Naive thymus-derived CD4-positive, alpha-beta T cell (primary cell): ENCODE measurements around the gene ERICH2. TPM values are rescaled to one million over a fixed set of nuclear protein-coding genes. Genes with fewer than 3 reads are reported as not detected.
"Not testable (repeated sequence)": the region's sequence is repeated elsewhere in the genome, so short reads cannot be mapped to it uniquely, and the experiment has no call there.

Experiments
- ATAC-seq: fragments of 150-1000 bp; cut with Tn5 transposase; 2 replicates; pipeline ENCODE4 v1.10.0; 2021; ENCODE audit warnings: mild to moderate bottlenecking, moderate library complexity
- CTCF ChIA-PET: fragments of 350-600 bp; sonication (Branson Sonifier 250); formaldehyde crosslinking; loops from one replicate; lab custom pipeline; 2021; ENCODE audit warnings: antibody characterized with exemption; lab: Charles Lee
- POLR2A ChIA-PET: fragments of 350-600 bp; sonication (Branson Sonifier 250); formaldehyde crosslinking; loops from one replicate; lab custom pipeline; 2021; ENCODE audit warnings: antibody characterized with exemption, inconsistent platforms; lab: Charles Lee
- DNase-seq, 9 donors: peaks; one replicate each; pipeline versions ENCODE4 v3.0.0 to v3.0.0-alpha.2; 2020 to 2022; ENCODE audit warnings: mixed read lengths in 1 of 9
- H3K27ac ChIP-seq: one replicate; pipeline ENCODE4 v1.7.0; 2013; ENCODE audit warnings: mild to moderate bottlenecking, low read depth, low read length, moderate library complexity
- H3K27me3 ChIP-seq, 2 donors: one replicate each; pipeline ENCODE4 v1.7.0; 2013; ENCODE audit warnings: low read length in 2 of 2, mild to moderate bottlenecking in 2 of 2, moderate library complexity in 2 of 2; ENCODE audit not compliant: control insufficient read depth in 2 of 2, insufficient read depth in 2 of 2
- H3K36me3 ChIP-seq, 3 experiments: 1 replicate in 2 of 3; 2 replicates in 1 of 3; pipeline ENCODE4 v1.7.0; 2013; ENCODE audit warnings: low read length in 3 of 3, mild to moderate bottlenecking in 3 of 3, moderate library complexity in 1 of 3; ENCODE audit not compliant: insufficient read depth in 3 of 3, control insufficient read depth in 2 of 3
- H3K4me1 ChIP-seq, 2 donors: one replicate each; pipeline ENCODE4 v1.7.0; 2013; ENCODE audit warnings: low read length in 2 of 2, mild to moderate bottlenecking in 2 of 2, moderate library complexity in 1 of 2; ENCODE audit not compliant: control insufficient read depth in 2 of 2, insufficient read depth in 2 of 2
- H3K4me3 ChIP-seq: 2 replicates; pipeline ENCODE4 v1.7.0; 2013; ENCODE audit warnings: mild to moderate bottlenecking, low read length
- H3K9me3 ChIP-seq, 3 experiments: 1 replicate in 2 of 3; 2 replicates in 1 of 3; pipeline ENCODE4 v1.7.0; 2013; ENCODE audit warnings: low read length in 3 of 3; ENCODE audit not compliant: control insufficient read depth in 2 of 3
- H3K27ac Mint-ChIP-seq, 9 donors: one replicate each; pipeline ENCODE4 v1.8.0; 2020 to 2022; ENCODE audit warnings: mixed read lengths in 9 of 9, mild to moderate bottlenecking in 8 of 9, moderate library complexity in 5 of 9, inconsistent platforms in 2 of 9
- H3K27me3 Mint-ChIP-seq, 5 donors: one replicate each; pipeline ENCODE4 v1.8.0; 2021 to 2022; ENCODE audit warnings: mixed read lengths in 5 of 5, mild to moderate bottlenecking in 1 of 5
- H3K36me3 Mint-ChIP-seq, 5 donors: one replicate each; pipeline ENCODE4 v1.8.0; 2020 to 2022; ENCODE audit warnings: mixed read lengths in 5 of 5, mild to moderate bottlenecking in 3 of 5, inconsistent platforms in 1 of 5
- H3K4me1 Mint-ChIP-seq, 7 donors: one replicate each; pipeline ENCODE4 v1.8.0; 2020 to 2022; ENCODE audit warnings: mixed read lengths in 7 of 7, mild to moderate bottlenecking in 3 of 7, inconsistent platforms in 1 of 7
- H3K4me3 Mint-ChIP-seq, 10 donors: one replicate each; pipeline ENCODE4 v1.8.0; 2020 to 2022; ENCODE audit warnings: mild to moderate bottlenecking in 10 of 10, mixed read lengths in 10 of 10, moderate library complexity in 6 of 10, inconsistent platforms in 2 of 10
- H3K9me3 Mint-ChIP-seq, 11 donors: one replicate each; pipeline ENCODE4 v1.8.0; 2020 to 2022; ENCODE audit warnings: mixed read lengths in 11 of 11, mild to moderate bottlenecking in 4 of 11, inconsistent platforms in 1 of 11, moderate library complexity in 1 of 11
- intact Hi-C, 2 donors: fragments of 100-400 bp; cut with micrococcal nuclease; formaldehyde crosslinking; loops; one replicate each; pipeline ENCODE4 v1.15.1; 2023
- polyA plus RNA-seq, 2 donors: library from polyadenylated mRNA; unstranded; fragments of 300-500 nt; fragmentation: Illumina TruSeq; gene quantifications; one replicate each; pipeline ENCODE4 v1.2.3, GENCODE V29; 2021
- total RNA-seq, 6 experiments: library from RNA in 5 of 6; stranded (reverse) in 5 of 6; gene quantifications; 1 replicate in 5 of 6; 2 replicates in 1 of 6; pipeline ENCODE4 v1.2.3 and lab custom pipeline; 2021 to 2026

Gene ERICH2
- total RNA-seq (not detected), polyA plus RNA-seq (not detected), total RNA-seq (lab: John Stamatoyannopoulos, UW) (not detected)

- peak in 6 of 9 donors; percentile 12 to 34 (median 22) for DNase-seq
- H3K4me1 ChIP-seq, result peaks cover 4 to 8% of the 10 kb centered on the region in 2 donors
- H3K36me3 Mint-ChIP-seq, result no peaks in the 10 kb centered on the region
- H3K4me1 Mint-ChIP-seq, result peaks cover 6 to 37% (median 18%) of the 10 kb centered on the region in 7 donors
- no peaks in the 10 kb centered on the region for H3K36me3 ChIP-seq
- CTCF ChIA-PET, result no interaction called here
- peaks cover 0 to 48% (median 8%) of the 10 kb centered on the region in 5 donors for H3K27me3 Mint-ChIP-seq
- intact Hi-C loops, result loop anchor here (1.0 to 5.0 kb wide), 6 partner anchors 47 to 662 kb away; partner anchors contain the start of genes GORASP2 (in 2 of the 2), SP5 (in 2 of the 2), DCAF17 (in 1 of the 2) and GAD1 (in 1 of the 2)
- peak; percentile 65 for ATAC-seq
- peak within 1 kb of the TSS; percentile 77 to 91 (median 84) for H3K4me3 Mint-ChIP-seq
- peak within 1 kb of the TSS; percentile 51 for H3K27ac ChIP-seq
- peak within 1 kb of the TSS; percentile 74 for H3K4me3 ChIP-seq
- no peaks in the 10 kb centered on the region for H3K9me3 Mint-ChIP-seq
- H3K9me3 ChIP-seq, result no peaks in the 10 kb centered on the region
- H3K27ac Mint-ChIP-seq, result peak within 1 kb of the TSS in 7 of 9 donors; percentile 27 to 80 (median 41)
- POLR2A ChIA-PET, result no interaction called here
- H3K27me3 ChIP-seq, result no peaks in the 10 kb centered on the region
Measured at GRCh38 chr2:170770008-170770605, at the start of gene ERICH2. Gene ERICH2 (plus strand): TSS chr2:170770378. CDS start chr2:170770682, 304 bp downstream.

GRCh38 chr2:170721678-170722077 lies 48.5 kb upstream of the ERICH2 start:
- intact Hi-C loops, result no loop called here
- no peaks in the 10 kb centered on the region for H3K9me3 ChIP-seq
- ChIA-PET POLR2A (no interaction called here), CTCF (no interaction called here)
- no peak for ATAC-seq
- no peak overlapping the region for H3K4me3 ChIP-seq
- H3K27me3 ChIP-seq, result peaks cover 11 to 35% of the 10 kb centered on the region in 2 donors
- H3K27ac ChIP-seq, result no peak overlapping the region
- H3K27ac Mint-ChIP-seq, result no peak overlapping the region
- H3K9me3 Mint-ChIP-seq, result peaks cover 0 to 7% (median 0%) of the 10 kb centered on the region in 11 donors
- no peaks in the 10 kb centered on the region for H3K36me3 ChIP-seq
- H3K36me3 Mint-ChIP-seq, result no peaks in the 10 kb centered on the region
- DNase-seq, result no peak
- peaks cover 0 to 6% of the 10 kb centered on the region in 2 donors for H3K4me1 ChIP-seq
- peaks cover 66 to 86% (median 75%) of the 10 kb centered on the region in 5 donors for H3K27me3 Mint-ChIP-seq
- H3K4me1 Mint-ChIP-seq, result peaks cover 6 to 13% (median 12%) of the 10 kb centered on the region in 7 donors
- H3K4me3 Mint-ChIP-seq, result no peak overlapping the region

GRCh38 chr2:170722301-170722700 lies 47.9 kb upstream of the ERICH2 start:
- H3K4me3 Mint-ChIP-seq, result no peak overlapping the region
- intact Hi-C loops, result no loop called here
- no peaks in the 10 kb centered on the region for H3K36me3 ChIP-seq
- no peaks in the 10 kb centered on the region for H3K36me3 Mint-ChIP-seq
- no peak overlapping the region for H3K27ac ChIP-seq
- POLR2A ChIA-PET, result no interaction called here
- CTCF ChIA-PET, result no interaction called here
- no peak for ATAC-seq
- peaks cover 0 to 3% of the 10 kb centered on the region in 2 donors for H3K4me1 ChIP-seq
- peaks cover 11 to 30% of the 10 kb centered on the region in 2 donors for H3K27me3 ChIP-seq
- no peak overlapping the region for H3K4me3 ChIP-seq
- peaks cover 0 to 7% (median 0%) of the 10 kb centered on the region in 11 donors for H3K9me3 Mint-ChIP-seq
- peaks cover 67 to 87% (median 77%) of the 10 kb centered on the region in 5 donors for H3K27me3 Mint-ChIP-seq
- no peaks in the 10 kb centered on the region for H3K9me3 ChIP-seq
- no peak for DNase-seq
- H3K4me1 Mint-ChIP-seq, result peaks cover 6 to 9% (median 9%) of the 10 kb centered on the region in 7 donors
- H3K27ac Mint-ChIP-seq, result no peak overlapping the region

GRCh38 chr2:170723446-170723958 lies 46.7 kb upstream of the ERICH2 start:
- Histone ChIP-seq H3K27ac (no peak overlapping the region), H3K9me3 (no peaks in the 10 kb centered on the region), H3K27me3 (peaks cover 12 to 19% of the 10 kb centered on the region in 2 donors), H3K36me3 (no peaks in the 10 kb centered on the region), H3K4me1 (no peaks in the 10 kb centered on the region), H3K4me3 (no peak overlapping the region)
- POLR2A ChIA-PET, result no interaction called here
- DNase-seq, result no peak
- no peaks in the 10 kb centered on the region for H3K4me1 Mint-ChIP-seq
- intact Hi-C loops, result no loop called here
- no peak overlapping the region for H3K27ac Mint-ChIP-seq
- H3K36me3 Mint-ChIP-seq, result peaks cover 0 to 4% (median 0%) of the 10 kb centered on the region in 5 donors
- H3K4me3 Mint-ChIP-seq, result no peak overlapping the region
- peaks cover 65 to 87% (median 77%) of the 10 kb centered on the region in 5 donors for H3K27me3 Mint-ChIP-seq
- H3K9me3 Mint-ChIP-seq, result peaks cover 0 to 7% (median 0%) of the 10 kb centered on the region in 11 donors
- no peak for ATAC-seq
- CTCF ChIA-PET, result no interaction called here

- ATAC-seq (no peak), DNase-seq (no peak)
- no peaks in the 10 kb centered on the region for H3K9me3 ChIP-seq
- no peaks in the 10 kb centered on the region for H3K4me1 ChIP-seq
- H3K36me3 ChIP-seq, result no peaks in the 10 kb centered on the region
- no peak overlapping the region for H3K4me3 ChIP-seq
- Mint-ChIP-seq H3K9me3 (peaks cover 0 to 14% (median 6%) of the 10 kb centered on the region in 11 donors), H3K27ac (no peak overlapping the region), H3K4me1 (no peaks in the 10 kb centered on the region), H3K4me3 (no peak overlapping the region), H3K27me3 (peaks cover 14 to 43% (median 29%) of the 10 kb centered on the region in 5 donors), H3K36me3 (peaks cover 0 to 8% (median 4%) of the 10 kb centered on the region in 5 donors)
- intact Hi-C loops, result no loop called here
- no peaks in the 10 kb centered on the region for H3K27me3 ChIP-seq
- ChIA-PET CTCF (interaction anchor here (1.1 kb wide), 1 partner anchor 78 kb away, joined by 3 read pairs; no protein-coding TSS in a partner anchor), POLR2A (no interaction called here)
- H3K27ac ChIP-seq, result no peak overlapping the region
Measured at GRCh38 chr2:170733798-170734600, 36.2 kb upstream of the ERICH2 start.

GRCh38 chr2:170734601-170735000 lies 35.6 kb upstream of the ERICH2 start:
- Mint-ChIP-seq H3K9me3 (peaks cover 0 to 14% (median 6%) of the 10 kb centered on the region in 11 donors), H3K27me3 (peaks cover 16 to 40% (median 27%) of the 10 kb centered on the region in 5 donors)
- DNase-seq, H3K9me3 ChIP-seq, H3K27ac ChIP-seq, H3K36me3 ChIP-seq, H3K36me3 Mint-ChIP-seq, H3K4me1 Mint-ChIP-seq, H3K27ac Mint-ChIP-seq, H3K4me1 ChIP-seq, ATAC-seq, intact Hi-C loops, H3K4me3 ChIP-seq, H3K27me3 ChIP-seq, H3K4me3 Mint-ChIP-seq, POLR2A ChIA-PET: not testable (repeated sequence)
- CTCF ChIA-PET, result interaction anchor here (1.1 kb wide), 1 partner anchor 78 kb away, joined by 3 read pairs; no protein-coding TSS in a partner anchor
